ENCODE measurements around the gene UBXN11.

GRCh38 chr1:26288311-26288941, 18.0 kb downstream of the UBXN11 start:
- TF ChIP-seq POLR2A (IDR thresholded peaks at IDR 0.05), result no peak
- no peak for TF ChIP-seq CTCF (IDR thresholded peaks at IDR 0.05)
